Measurements from ENCODE around the gene BTNL9. TPM values are rescaled to one million over a fixed set of nuclear protein-coding genes. Genes with fewer than 3 reads are reported as not detected.
A peak's percentile ranks its signal among the peaks of the same experiment; 100 is the strongest.

Gene BTNL9
- total RNA-seq, 1 experiment from 2014 or later, result 0.96 TPM

- H4K91ac ChIP-seq (ENCODE audit: insufficient read length, low read depth, low read length), result no peak overlapping the region
- H3K4me3 Mint-ChIP-seq, result peak overlapping the region; percentile 56 to 78
- peak overlapping the region; percentile 91 for H3K4me2 ChIP-seq (ENCODE audit: insufficient read depth, insufficient read length, low read length)
Measured at GRCh38 chr5:181051841-181052671, 12.0 kb downstream of the BTNL9 start.

More at GRCh38 chr5:181051841-181052671, 12.0 kb downstream of the BTNL9 start:
- no peak overlapping the region for H2BK20ac ChIP-seq (ENCODE audit: low read depth, low read length, poor library complexity, severe bottlenecking)
- H2BK5ac ChIP-seq (ENCODE audit: insufficient read length, low read length), result no peak overlapping the region
- no peak overlapping the region for H4K5ac ChIP-seq (ENCODE audit: insufficient read length, low read depth, low read length)
- H3K79me2 ChIP-seq (ENCODE audit: insufficient read depth, low read length), result no peaks in the 10 kb centered on the region
- no peak overlapping the region for H2AK5ac ChIP-seq (ENCODE audit: insufficient read length, low read length)
- H3K23me2 ChIP-seq (ENCODE audit: insufficient read length, low read depth, low read length, poor library complexity, severe bottlenecking), result peaks cover 14% of the 10 kb centered on the region
- H3K27me3 ChIP-seq (ENCODE audit: insufficient read depth, low read length), result peaks cover 40% of the 10 kb centered on the region; the same call in 1 of the 2 replicates
- no peak overlapping the region for H3K27ac ChIP-seq (ENCODE audit: insufficient read length, low read depth, low read length)
- Mint-ChIP-seq H3K9me3 (peaks cover 5 to 8% of the 10 kb centered on the region in 2 experiments; a peak in 4 of 5 replicates), H3K36me3 (ENCODE audit: insufficient read depth in 1 of 3, low read depth in 3 of 3) (no peaks in the 10 kb centered on the region), H3K27ac (no peak overlapping the region), H3K4me1 (peaks cover 21 to 24% of the 10 kb centered on the region in 2 experiments), H3K27me3 (ENCODE audit: low read depth) (peaks cover 77% of the 10 kb centered on the region)
- H3K9ac ChIP-seq (ENCODE audit: extremely low read depth, insufficient read length, low read length), result no peak overlapping the region
- no peaks in the 10 kb centered on the region for H3K9me3 ChIP-seq (ENCODE audit: control insufficient read depth, low read depth, low read length)
- H3K4ac ChIP-seq (ENCODE audit: low read depth, low read length), result no peak overlapping the region
- H2BK15ac ChIP-seq (ENCODE audit: low read depth, low read length), result no peak overlapping the region
- H2AFZ ChIP-seq (ENCODE audit: low read length), result no peak overlapping the region
- H3T11ph ChIP-seq (ENCODE audit: low read length), result no peak overlapping the region
- H3K79me1 ChIP-seq (ENCODE audit: insufficient read depth, low read depth, low read length, poor library complexity, severe bottlenecking), result no peaks in the 10 kb centered on the region
- no peak for DNase-seq
- no peak overlapping the region for H3K18ac ChIP-seq (ENCODE audit: insufficient read length, low read depth, low read length)
- no peak overlapping the region for H4K8ac ChIP-seq (replicated peaks; ENCODE audit: insufficient read length, low read depth, low read length)
- no peaks in the 10 kb centered on the region for H3K4me1 ChIP-seq (ENCODE audit: insufficient read depth, low read length)
- H3K23ac ChIP-seq (ENCODE audit: insufficient read length, low read depth, low read length), result no peak overlapping the region
- no peak for TF ChIP-seq CTCF (conservative IDR thresholded peaks at IDR 0.05)
- H2BK12ac ChIP-seq (ENCODE audit: insufficient read length, low read depth, low read length), result no peak overlapping the region
- no peak overlapping the region for H2BK120ac ChIP-seq (ENCODE audit: low read depth, low read length, poor library complexity, severe bottlenecking)
- H3K14ac ChIP-seq (ENCODE audit: insufficient read depth, low read length), result no peak overlapping the region
- H3K56ac ChIP-seq (ENCODE audit: insufficient read length, low read depth, low read length), result no peak overlapping the region
- WGBS (ENCODE audit: extremely low coverage, insufficient read length, low lambda C conversion rate), result no CpG with 5 or more reads among the region's 27 CpGs
- H4K20me1 ChIP-seq (ENCODE audit: control insufficient read depth, insufficient read depth, insufficient read length), result no peaks in the 10 kb centered on the region
